T47D (cell line): ENCODE results near the gene PKP3.
"Not testable (repeated sequence)": the region's sequence is repeated elsewhere in the genome, so short reads cannot be mapped to it uniquely, and the experiment has no call there.

Experiments used
- DNase-seq, 2 experiments: peaks; one replicate each; pipeline versions ENCODE4 v3.0.0 to v3.0.0-alpha.2; 2011 to 2012; ENCODE audit warnings: low read depth in 1 of 2, low spot score in 1 of 2
- JUND ChIP-seq: IDR thresholded peaks from 2 replicates; pipeline ENCODE4 v1.6.1; 2012; ENCODE audit warnings: low read depth
- in situ Hi-C: cut with HindIII; loops from 2 replicates; pipeline ENCODE4 v1.10.0; 2016; ENCODE audit warnings: low sequenced_read_pairs, low pct_unique_long_range_greater_than_20kb

The PKP3 gene

GRCh38 chr11:356610-357009 is 37.4 kb upstream of the PKP3 start:
- in situ Hi-C loops = no loop called here
- TF ChIP-seq JUND = no peak
- DNase-seq = no peak

- no peak for TF ChIP-seq JUND
- no peak for DNase-seq
- in situ Hi-C loops = no loop called here
These were observed 36.4 kb upstream of the PKP3 start for GRCh38 chr11:357582-357981.

DNA sequence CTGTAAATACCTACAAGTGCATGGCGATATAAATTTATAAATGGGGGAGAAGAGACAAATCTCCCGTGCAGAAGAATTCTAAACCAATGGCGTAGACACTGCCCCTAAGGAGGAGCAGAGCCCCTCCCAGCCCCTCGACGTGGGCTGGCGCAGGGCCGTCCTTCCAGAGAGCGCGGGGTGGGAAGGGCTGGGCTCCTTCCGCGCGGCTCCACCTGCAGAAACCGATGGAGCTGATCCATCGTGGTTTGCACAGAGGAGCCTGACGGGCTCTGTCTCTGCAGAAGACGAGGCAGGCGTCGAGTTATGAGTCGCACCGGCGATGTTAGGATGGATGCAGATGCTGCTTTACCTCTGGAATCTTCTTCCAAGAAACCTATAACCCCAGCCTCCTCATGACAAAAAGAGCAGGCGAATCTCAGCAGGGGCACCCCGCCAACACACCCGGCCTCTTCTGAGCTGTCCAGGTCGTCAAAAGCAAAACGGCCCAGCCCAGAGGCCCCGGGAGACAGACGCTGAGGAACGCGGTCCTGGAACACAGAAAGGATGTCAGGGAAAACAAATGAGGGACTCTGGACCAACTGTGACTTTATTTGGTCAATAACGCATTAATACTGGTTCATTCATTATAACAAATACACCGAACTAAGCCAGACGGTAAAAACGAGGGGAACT is 35.7 kb upstream of the PKP3 start:
- TF ChIP-seq JUND = no peak
- in situ Hi-C loops = no loop called here
- DNase-seq = no peak

DNA sequence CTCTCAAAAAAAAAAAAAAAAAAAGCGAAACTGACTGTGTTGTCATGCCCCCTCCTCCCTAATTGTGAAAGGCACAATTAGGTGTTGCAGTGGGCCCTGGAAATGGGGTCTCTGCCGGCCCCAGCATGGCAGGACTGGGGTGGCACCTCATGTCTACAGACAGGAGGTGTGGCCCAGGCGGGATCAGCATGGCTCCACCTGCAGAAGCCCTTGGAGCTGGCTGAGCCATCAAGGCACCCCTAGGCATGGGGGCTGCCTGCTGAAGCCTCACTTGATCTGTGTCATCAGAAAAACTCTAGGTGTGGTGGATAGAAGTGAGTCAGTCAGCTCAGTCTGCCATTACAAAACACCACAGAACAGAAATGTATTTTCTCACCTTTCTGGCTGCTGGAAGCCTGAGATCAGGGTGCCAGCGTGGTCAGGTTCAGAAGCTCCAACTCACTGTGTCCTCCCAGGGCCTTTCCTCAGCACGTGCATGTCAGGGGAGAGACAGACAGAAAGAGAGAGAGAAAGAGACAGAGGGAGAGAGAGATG is 34.8 kb upstream of the PKP3 start:
- no peak for TF ChIP-seq JUND
- DNase-seq = no peak
- in situ Hi-C loops = no loop called here

- DNase-seq = no peak
- in situ Hi-C loops = no loop called here
These were observed 33.4 kb upstream of the PKP3 start for GRCh38 chr11:360326-361280.

GRCh38 chr11:362642-363442 is 31.2 kb upstream of the PKP3 start:
- in situ Hi-C loops = no loop called here
- no peak for DNase-seq

More at GRCh38 chr11:360326-361280, 33.4 kb upstream of the PKP3 start:
- TF ChIP-seq JUND = no peak

DNA sequence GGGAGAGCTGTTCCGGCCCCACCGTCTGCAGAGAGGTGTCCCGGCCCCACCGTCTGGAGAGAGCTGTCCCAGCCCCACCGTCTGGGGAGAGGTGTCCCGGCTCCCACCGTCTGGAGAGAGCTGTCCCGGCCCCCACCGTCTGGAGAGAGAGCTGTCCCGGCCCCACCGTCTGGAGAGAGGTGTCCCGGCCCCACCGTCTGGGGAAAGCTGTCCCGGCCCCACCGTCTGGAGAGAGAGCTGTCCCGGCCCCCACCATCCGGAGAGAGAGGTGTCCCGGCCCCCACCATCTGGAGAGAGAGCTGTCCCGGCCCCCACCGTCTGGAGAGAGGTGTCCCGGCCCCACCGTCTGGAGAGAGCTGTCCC is 30.6 kb upstream of the PKP3 start:
- in situ Hi-C loops, DNase-seq: not testable (repeated sequence)

More at GRCh38 chr11:362642-363442, 31.2 kb upstream of the PKP3 start:
- TF ChIP-seq JUND = no peak

GRCh38 chr11:363948-364761 is 29.9 kb upstream of the PKP3 start:
- no peak for TF ChIP-seq JUND
- in situ Hi-C loops = no loop called here
- DNase-seq = peak; percentile 85 to 90

DNA sequence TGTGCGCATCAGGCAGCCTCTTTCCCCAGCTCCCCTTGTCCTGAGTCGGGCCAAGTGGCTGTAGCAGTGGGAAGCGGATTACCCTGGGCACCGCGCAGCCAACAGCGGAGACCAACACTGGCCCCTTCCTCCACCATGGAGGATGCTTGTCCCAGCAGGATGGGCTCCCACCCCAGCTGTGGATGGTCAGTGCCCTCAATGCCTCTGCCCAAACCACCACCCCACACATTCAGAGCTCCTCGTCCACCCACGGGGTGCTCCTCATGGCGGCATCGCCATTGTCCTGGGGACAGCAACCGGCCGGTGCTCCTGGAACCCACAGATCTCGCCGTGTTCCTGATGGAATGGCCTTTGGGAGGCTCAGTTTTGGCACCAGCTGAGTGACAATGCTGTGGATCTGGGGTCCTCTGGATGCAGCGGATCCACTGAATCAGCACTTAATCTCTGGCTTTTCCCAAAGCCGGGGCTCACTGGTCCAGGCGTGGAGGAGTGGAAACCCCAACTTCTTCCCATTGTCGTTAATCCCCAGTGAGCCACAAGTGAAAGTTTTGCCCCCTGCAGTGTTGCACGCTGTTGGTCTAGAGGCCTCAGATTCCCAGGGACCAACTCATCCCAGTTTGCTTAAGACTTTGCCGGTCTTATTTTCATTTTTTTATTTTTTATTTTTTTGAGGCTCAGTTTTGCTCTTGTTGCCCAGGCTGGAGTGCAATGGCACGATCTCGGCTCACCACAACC is 28.9 kb upstream of the PKP3 start:
- TF ChIP-seq JUND = no peak
- no peak for DNase-seq
- in situ Hi-C loops = no loop called here

DNA sequence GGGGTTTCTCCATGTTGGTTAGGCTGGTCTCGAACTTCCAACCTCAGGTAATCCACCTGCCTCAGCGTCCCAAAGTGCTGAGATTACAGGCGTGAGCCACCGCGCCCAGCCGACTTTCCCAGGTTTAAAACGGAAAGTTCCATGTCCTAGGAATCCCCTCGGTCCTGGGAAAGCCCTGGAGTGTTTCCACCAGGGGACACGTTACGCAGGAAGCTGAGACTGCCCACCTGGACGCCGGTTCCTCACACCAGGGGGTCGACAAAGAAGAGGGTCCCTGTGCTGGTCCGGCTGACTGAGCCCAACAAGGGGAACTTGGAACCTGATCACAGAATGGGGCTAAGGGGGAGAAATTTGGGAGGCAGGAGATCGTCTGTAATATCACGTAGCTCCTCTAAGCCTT is 28.2 kb upstream of the PKP3 start:
- no peak for DNase-seq
- in situ Hi-C loops = no loop called here
- no peak for TF ChIP-seq JUND

DNA sequence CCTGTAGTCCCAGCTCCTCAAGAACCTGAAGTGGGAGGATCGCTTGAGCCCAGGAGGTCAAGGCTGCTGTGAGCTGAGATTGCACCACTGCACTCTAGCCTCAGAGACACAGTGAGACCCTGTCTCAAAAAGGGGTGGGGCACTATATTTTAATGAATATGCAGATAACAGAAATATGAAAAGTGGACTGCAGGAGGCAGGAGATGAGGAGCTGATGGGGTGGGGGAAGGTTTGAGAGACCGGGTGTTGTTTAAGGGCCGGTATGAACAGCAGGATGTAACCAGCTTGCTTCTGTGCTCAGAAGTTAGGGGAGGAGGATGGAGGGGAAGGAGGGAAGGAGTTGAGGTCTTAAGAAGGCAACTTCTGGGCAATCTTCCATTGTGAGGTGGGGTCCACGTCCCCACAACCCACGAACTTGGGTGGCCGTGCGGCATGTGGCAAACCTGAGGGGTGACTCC is 26.0 kb upstream of the PKP3 start:
- in situ Hi-C loops = no loop called here
- no peak for TF ChIP-seq JUND

More for the DNA sequence above, 26.0 kb upstream of the PKP3 start:
- no peak for DNase-seq
